OCI-LY3 (cell line): ENCODE data around the gene TGFB3.

Experiments used
- H2AFZ ChIP-seq: fragments of 200-600, 300-600 bp; shearing (Covaris generic); 2 replicates; pipeline ENCODE4 v1.6.0; 2014; ENCODE audit warnings: antibody characterized with exemption, low read depth, low read length
- H3K27ac ChIP-seq: fragments of 200-600, 300-600 bp; sonication (generic); 2 replicates; pipeline ENCODE4 v1.5.1; 2014; ENCODE audit warnings: mild to moderate bottlenecking, low read length, moderate library complexity, mixed read lengths
- H3K27me3 ChIP-seq: fragments of 200-600, 300-600 bp; sonication (generic); 2 replicates; pipeline ENCODE4 v1.6.1; 2014; ENCODE audit warnings: low read depth, low read length, mixed read lengths
- H3K36me3 ChIP-seq: fragments of 200-600, 300-600 bp; sonication (generic); replicated peaks from 2 replicates; pipeline ENCODE3; 2014; ENCODE audit warnings: low read depth, low read length, mixed read lengths
- H3K4me1 ChIP-seq: fragments of 300-600, 200-600 bp; sonication (generic); 2 replicates; pipeline ENCODE4 v1.6.1; 2014; ENCODE audit warnings: low read length, mixed read lengths
- H3K4me2 ChIP-seq: fragments of 200-600, 300-600 bp; sonication (generic); 2 replicates; pipeline ENCODE4 v1.6.1; 2014; ENCODE audit warnings: low read length, mixed read lengths
- H3K4me3 ChIP-seq: fragments of 300-600, 200-600 bp; sonication (generic); 2 replicates; pipeline ENCODE4 v1.5.1; 2014; ENCODE audit warnings: antibody characterized with exemption, mild to moderate bottlenecking, low read length, moderate library complexity
- H3K79me2 ChIP-seq: fragments of 300-600, 200-600 bp; shearing (Covaris generic); 2 replicates; pipeline ENCODE4 v1.6.1; 2014; ENCODE audit warnings: mild to moderate bottlenecking, low read length, mixed read lengths
- H3K9ac ChIP-seq: fragments of 300-600, 200-600 bp; shearing (Covaris generic); 2 replicates; pipeline ENCODE4 v1.6.0; 2014; ENCODE audit warnings: mild to moderate bottlenecking, low read length, moderate library complexity
- H3K9me3 ChIP-seq: fragments of 200-600, 300-600 bp; shearing (Covaris generic); 2 replicates; pipeline ENCODE4 v1.6.1; 2014; ENCODE audit warnings: low read length, mixed read lengths; ENCODE audit not compliant: insufficient read depth
- H4K20me1 ChIP-seq: fragments of 200-600, 300-600 bp; sonication (generic); 2 replicates; pipeline ENCODE4 v1.6.1; 2016; ENCODE audit warnings: low read length, mixed read lengths; ENCODE audit not compliant: insufficient read depth
- CTCF ChIP-seq: fragments of 200-600, 300-600 bp; sonication (generic); IDR thresholded peaks from 2 replicates; pipeline ENCODE4 v1.5.1; 2014; ENCODE audit warnings: antibody characterized with exemption, low read length, low read depth
- EZH2phosphoT487 ChIP-seq: fragments of 200-600 bp; shearing (Covaris generic); IDR thresholded peaks from 2 replicates; pipeline ENCODE4 v1.6.1; 2018; ENCODE audit warnings: antibody characterized with exemption, mixed run types, low read depth

Gene TGFB3

GRCh38 chr14:76002383-76002782, 20.6 kb upstream of the TGFB3 start:
- Histone ChIP-seq H3K4me1 (no peaks in the 10 kb centered on the region), H3K9me3 (peaks cover 3% of the 10 kb centered on the region; the same call in 1 of the 2 replicates), H4K20me1 (no peaks in the 10 kb centered on the region)

GRCh38 chr14:75999511-76000190, 17.9 kb upstream of the TGFB3 start:
- no peak overlapping the region for H3K27ac ChIP-seq
- no peak for TF ChIP-seq EZH2phosphoT487
- TF ChIP-seq CTCF: no peak
- H3K4me1 ChIP-seq: no peaks in the 10 kb centered on the region
- no peaks in the 10 kb centered on the region for H3K79me2 ChIP-seq
- H4K20me1 ChIP-seq: no peaks in the 10 kb centered on the region
- H2AFZ ChIP-seq: no peak overlapping the region
- H3K36me3 ChIP-seq: no peaks in the 10 kb centered on the region
- H3K27me3 ChIP-seq: no peaks in the 10 kb centered on the region
- H3K9me3 ChIP-seq: no peaks in the 10 kb centered on the region
- H3K9ac ChIP-seq: no peak overlapping the region
- H3K4me3 ChIP-seq: no peak overlapping the region
- no peak overlapping the region for H3K4me2 ChIP-seq

More at GRCh38 chr14:76002383-76002782, 20.6 kb upstream of the TGFB3 start:
- H3K9ac ChIP-seq: no peak overlapping the region
- H3K4me2 ChIP-seq: no peak overlapping the region
- no peak overlapping the region for H3K4me3 ChIP-seq
- H3K27ac ChIP-seq: no peak overlapping the region
- TF ChIP-seq EZH2phosphoT487 (no peak), CTCF (no peak)
- H3K36me3 ChIP-seq: peaks cover 11% of the 10 kb centered on the region
- no peaks in the 10 kb centered on the region for H3K79me2 ChIP-seq
- H2AFZ ChIP-seq: no peak overlapping the region
- no peaks in the 10 kb centered on the region for H3K27me3 ChIP-seq

GRCh38 chr14:75996488-75996887, 14.7 kb upstream of the TGFB3 start:
- H3K9me3 ChIP-seq: no peaks in the 10 kb centered on the region
- no peak overlapping the region for H3K27ac ChIP-seq
- no peaks in the 10 kb centered on the region for H3K36me3 ChIP-seq

More at GRCh38 chr14:75996488-75996887, 14.7 kb upstream of the TGFB3 start:
- H2AFZ ChIP-seq: no peak overlapping the region
- TF ChIP-seq EZH2phosphoT487: no peak
- TF ChIP-seq CTCF: no peak
- H3K27me3 ChIP-seq: no peaks in the 10 kb centered on the region
- H3K4me1 ChIP-seq: no peaks in the 10 kb centered on the region
- H3K9ac ChIP-seq: no peak overlapping the region
- no peaks in the 10 kb centered on the region for H3K79me2 ChIP-seq
- H3K4me3 ChIP-seq: no peak overlapping the region
- no peaks in the 10 kb centered on the region for H4K20me1 ChIP-seq
- H3K4me2 ChIP-seq: no peak overlapping the region
